MCF 10A (cell line): ENCODE data around the gene GMDS. TPM values are rescaled to one million over a fixed set of nuclear protein-coding genes. Genes with fewer than 3 reads are reported as not detected.

Experiments used
- BruUV-seq: library from RNA; stranded (reverse); fragments of 400-500 nt; replicated peaks from 2 replicates; lab custom pipeline; 2021; lab: Mats Ljungman, UMichigan
- CTCF ChIA-PET: fragments of 300-600 bp; sonication (Branson Sonifier 250); formaldehyde crosslinking; extraction: SDS; loops from one replicate; lab custom pipeline; 2021; ENCODE audit warnings: antibody characterized with exemption, inconsistent platforms; lab: Yijun Ruan, JAX
- POLR2A ChIA-PET: fragments of 300-600, 350-650 bp; sonication (Branson Sonifier 250); formaldehyde crosslinking; extraction: SDS; loops from one replicate; lab custom pipeline; 2020; ENCODE audit warnings: antibody characterized with exemption, inconsistent platforms; lab: Yijun Ruan, JAX
- DNase-seq: peaks from one replicate; pipeline ENCODE4 v3.0.0-alpha.2; 2018; ENCODE audit not compliant: unreplicated experiment
- H3K27ac Mint-ChIP-seq: one replicate; pipeline ENCODE4 v1.8.0; 2022; ENCODE audit warnings: mild to moderate bottlenecking, low read depth, mixed read lengths; ENCODE audit not compliant: unreplicated experiment
- H3K27me3 Mint-ChIP-seq: one replicate; pipeline ENCODE4 v1.8.0; 2022; ENCODE audit warnings: mixed read lengths; ENCODE audit not compliant: insufficient read depth, unreplicated experiment
- H3K36me3 Mint-ChIP-seq: one replicate; pipeline ENCODE4 v1.8.0; 2022; ENCODE audit warnings: mild to moderate bottlenecking, moderate library complexity, mixed read lengths; ENCODE audit not compliant: insufficient read depth, unreplicated experiment
- H3K4me1 Mint-ChIP-seq: one replicate; pipeline ENCODE4 v1.8.0; 2022; ENCODE audit warnings: mixed read lengths; ENCODE audit not compliant: insufficient read depth, unreplicated experiment
- H3K4me3 Mint-ChIP-seq: one replicate; pipeline ENCODE4 v1.8.0; 2022; ENCODE audit warnings: mild to moderate bottlenecking, moderate library complexity, mixed read lengths; ENCODE audit not compliant: unreplicated experiment
- H3K9me3 Mint-ChIP-seq: one replicate; pipeline ENCODE4 v1.8.0; 2022; ENCODE audit warnings: mixed read lengths; ENCODE audit not compliant: unreplicated experiment
- CTCF ChIP-seq: fragments of 200-600 bp; IDR thresholded peaks from one replicate; pipeline ENCODE4 v1.8.0; 2022; ENCODE audit warnings: antibody characterized with exemption, mild to moderate bottlenecking; ENCODE audit not compliant: unreplicated experiment
- intact Hi-C: fragments of 100-400 bp; cut with micrococcal nuclease; formaldehyde crosslinking; loops from 2 replicates; pipeline ENCODE4 v1.14.1; 2022
- total RNA-seq: library from RNA; stranded (reverse); gene quantifications from 2 replicates; pipeline ENCODE4 v1.2.3, GENCODE V29; 2022

Gene GMDS
- total RNA-seq, 1 experiment from 2014 or later: 24.9 TPM

- ChIA-PET POLR2A (interaction anchor here (0.7 to 2.4 kb wide), 6 partner anchors 12 to 614 kb away, joined by 3 to 14 read pairs (median 4); no protein-coding TSS in a partner anchor), CTCF (no interaction called here)
- TF ChIP-seq CTCF: no peak
Measured at GRCh38 chr6:2225422-2226392, 19.7 kb downstream of the GMDS start.

GRCh38 chr6:2224847-2225382, 20.5 kb downstream of the GMDS start:
- Mint-ChIP-seq H3K9me3 (no peaks in the 10 kb centered on the region), H3K4me3 (no peak overlapping the region), H3K27ac (no peak overlapping the region), H3K36me3 (no peaks in the 10 kb centered on the region), H3K4me1 (peaks cover 31% of the 10 kb centered on the region), H3K27me3 (no peaks in the 10 kb centered on the region)
- POLR2A ChIA-PET: interaction anchor here (0.9 to 2.4 kb wide), 4 partner anchors 12 to 23 kb away, joined by 3 to 14 read pairs (median 8); no protein-coding TSS in a partner anchor
- CTCF ChIA-PET: no interaction called here
- no peak for DNase-seq
- intact Hi-C loops: no loop called here
- TF ChIP-seq CTCF: no peak
- BruUV-seq: no TSS peak

More at GRCh38 chr6:2225422-2226392, 19.7 kb downstream of the GMDS start:
- H3K4me1 Mint-ChIP-seq: peaks cover 31% of the 10 kb centered on the region
- DNase-seq: peak; percentile 41
- no peaks in the 10 kb centered on the region for H3K27me3 Mint-ChIP-seq
- intact Hi-C loops: no loop called here
- H3K36me3 Mint-ChIP-seq: no peaks in the 10 kb centered on the region
- no peaks in the 10 kb centered on the region for H3K9me3 Mint-ChIP-seq
- BruUV-seq: no TSS peak
- no peak overlapping the region for H3K27ac Mint-ChIP-seq
- no peak overlapping the region for H3K4me3 Mint-ChIP-seq

GRCh38 chr6:2222275-2222842, 23.0 kb downstream of the GMDS start:
- Mint-ChIP-seq H3K4me3 (peak overlapping the region; percentile 66), H3K9me3 (no peaks in the 10 kb centered on the region), H3K36me3 (no peaks in the 10 kb centered on the region), H3K4me1 (peaks cover 31% of the 10 kb centered on the region), H3K27ac (peak overlapping the region; percentile 81), H3K27me3 (no peaks in the 10 kb centered on the region)
- CTCF ChIA-PET: interaction anchor here (1.0 kb wide), 1 partner anchor 14 kb away, joined by 3 read pairs; no protein-coding TSS in a partner anchor
- DNase-seq: peak; percentile 35
- no TSS peak for BruUV-seq
- POLR2A ChIA-PET: interaction anchor here (0.5 to 4.0 kb wide), 9 partner anchors 9 to 1198 kb away, joined by 3 to 18 read pairs (median 4); no protein-coding TSS in a partner anchor
- TF ChIP-seq CTCF: no peak
- intact Hi-C loops: no loop called here
